Kidney epithelial cell (primary cell): ENCODE measurements around the gene MOB2. TPM values are rescaled to one million over a fixed set of nuclear protein-coding genes. Genes with fewer than 3 reads are reported as not detected.
A peak's percentile ranks its signal among the peaks of the same experiment; 100 is the strongest.

Source experiments
- DNase-seq: peaks from one replicate; pipeline ENCODE4 v3.0.0-alpha.2; 2010; ENCODE audit warnings: low read depth
- H3K27me3 ChIP-seq: 2 replicates; pipeline ENCODE4 v1.6.0; 2011; ENCODE audit warnings: low read length; ENCODE audit not compliant: control insufficient read depth, insufficient read depth
- H3K36me3 ChIP-seq: 2 replicates; pipeline ENCODE4 v1.5.1; 2011; ENCODE audit warnings: low read length; ENCODE audit not compliant: control insufficient read depth, insufficient read depth
- H3K4me3 ChIP-seq: 2 replicates; pipeline ENCODE4 v1.5.1; 2011; ENCODE audit warnings: low read depth, mild to moderate bottlenecking, control low read depth, low read length
- CTCF ChIP-seq: IDR thresholded peaks from 2 replicates; pipeline ENCODE4 v1.5.1; 2011; ENCODE audit warnings: mild to moderate bottlenecking, moderate library complexity, low read length, control low read depth, inconsistent platforms; ENCODE audit not compliant: insufficient read depth, poor library complexity, severe bottlenecking
- total RNA-seq: library from RNA; depleted of rRNA; stranded (reverse); fragments of >200 nt; gene quantifications from 2 replicates; pipeline ENCODE4 v1.2.3, GENCODE V29; 2015

Gene MOB2
- total RNA-seq, 1 donor from 2014 or later, result 18.1 TPM

- Histone ChIP-seq H3K4me3 (no peak overlapping the region), H3K27me3 (peaks cover 23% of the 10 kb centered on the region), H3K36me3 (no peaks in the 10 kb centered on the region)
- TF ChIP-seq CTCF, result no peak
- DNase-seq, result no peak
Measured at GRCh38 chr11:1459764-1460395, 26.7 kb downstream of the MOB2 start.

GRCh38 chr11:1459219-1459575 lies 27.4 kb downstream of the MOB2 start:
- peaks cover 30% of the 10 kb centered on the region for H3K27me3 ChIP-seq
- no peak for DNase-seq
- no peak for TF ChIP-seq CTCF
- H3K36me3 ChIP-seq, result no peaks in the 10 kb centered on the region
- no peak overlapping the region for H3K4me3 ChIP-seq

GRCh38 chr11:1458340-1459218 lies 28.0 kb downstream of the MOB2 start:
- DNase-seq, result no peak
- Histone ChIP-seq H3K27me3 (peaks cover 34% of the 10 kb centered on the region), H3K4me3 (no peak overlapping the region), H3K36me3 (no peaks in the 10 kb centered on the region)
- peak; percentile 48 for TF ChIP-seq CTCF

GRCh38 chr11:1457856-1458255 lies 28.7 kb downstream of the MOB2 start:
- DNase-seq, result no peak
- peaks cover 34% of the 10 kb centered on the region for H3K27me3 ChIP-seq
- no peaks in the 10 kb centered on the region for H3K36me3 ChIP-seq
- H3K4me3 ChIP-seq, result no peak overlapping the region
- no peak for TF ChIP-seq CTCF

GRCh38 chr11:1457326-1457680 lies 29.3 kb downstream of the MOB2 start:
- peaks cover 34% of the 10 kb centered on the region for H3K27me3 ChIP-seq
- H3K36me3 ChIP-seq, result no peaks in the 10 kb centered on the region
- no peak overlapping the region for H3K4me3 ChIP-seq
- TF ChIP-seq CTCF, result no peak
- no peak for DNase-seq
